Measurements from ENCODE around the gene KAZN. TPM values are rescaled to one million over a fixed set of nuclear protein-coding genes. Genes with fewer than 3 reads are reported as not detected.
A peak's percentile ranks its signal among the peaks of the same experiment; 100 is the strongest.

KAZN gene
- total RNA-seq, 1 experiment from 2014 or later, result 7.7 TPM

DNA sequence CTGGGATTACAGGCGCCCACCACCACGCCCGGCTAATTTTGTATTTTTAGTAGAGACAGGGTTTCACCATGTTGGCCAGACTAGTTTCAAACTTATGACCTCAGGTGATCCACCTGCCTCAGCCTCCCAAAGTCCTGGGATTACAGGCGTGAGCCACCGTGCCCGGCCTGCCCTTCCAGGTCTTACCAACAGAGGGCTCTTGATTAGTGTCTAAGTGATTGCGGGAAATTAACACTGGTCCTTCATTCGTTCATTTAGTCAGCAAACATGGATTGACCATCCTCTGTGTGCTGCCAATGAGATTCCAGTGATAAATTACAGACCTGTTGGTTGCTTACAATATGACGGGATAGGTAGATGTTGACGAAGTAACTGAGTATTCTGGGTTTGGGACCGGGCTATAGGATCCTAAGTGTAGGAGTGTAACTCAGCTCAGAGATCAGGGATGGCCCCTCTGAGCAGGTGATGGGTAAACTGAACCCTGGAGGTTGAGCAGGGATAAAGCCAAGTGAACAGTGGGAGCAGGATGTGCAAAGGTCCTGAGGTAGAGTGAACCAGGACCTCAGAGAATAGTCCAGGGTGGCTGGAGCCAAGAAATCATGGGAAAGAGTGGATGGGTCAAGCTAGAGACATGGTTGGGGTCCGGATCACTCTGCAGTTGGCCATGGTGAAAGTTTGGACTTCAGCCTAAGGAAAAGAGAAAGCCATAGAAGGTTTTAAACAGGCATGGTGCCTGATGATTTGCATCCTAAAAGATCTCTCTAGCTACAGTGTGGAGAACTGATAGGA is 171.2 kb downstream of the KAZN start:
- no peak for DNase-seq (ENCODE audit: low read depth)

DNA sequence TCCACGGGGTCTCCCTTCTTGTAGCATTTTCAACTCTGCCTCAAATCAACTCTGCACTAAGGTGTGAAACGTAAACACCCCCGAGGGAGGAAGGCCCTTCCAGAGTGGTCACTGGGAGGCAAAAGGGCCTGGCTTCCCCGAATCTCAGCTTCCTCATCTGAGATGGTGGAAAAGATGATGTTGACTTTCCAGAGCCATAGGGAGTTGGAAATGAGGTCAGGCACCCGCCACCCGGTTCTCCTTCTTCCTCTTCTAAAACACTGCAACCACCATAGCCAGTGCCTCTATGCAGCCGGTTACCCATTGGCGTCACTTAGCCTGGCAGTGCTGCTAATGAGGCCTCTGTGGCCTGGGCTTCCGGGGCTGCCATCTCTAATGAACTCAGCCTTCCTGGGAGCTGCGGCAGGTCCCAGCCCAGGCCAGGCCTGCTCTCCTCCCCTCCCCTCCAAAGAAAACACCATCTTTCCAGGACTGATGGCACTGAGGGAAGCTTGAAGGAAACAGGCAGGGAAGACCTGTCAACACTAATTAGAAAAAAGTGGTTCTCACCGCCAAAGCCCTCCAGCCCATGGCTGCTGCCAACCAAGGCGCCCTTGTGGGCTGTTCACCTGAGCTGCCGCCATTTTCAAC is 175.0 kb downstream of the KAZN start:
- DNase-seq (ENCODE audit: low read depth), result no peak

DNA sequence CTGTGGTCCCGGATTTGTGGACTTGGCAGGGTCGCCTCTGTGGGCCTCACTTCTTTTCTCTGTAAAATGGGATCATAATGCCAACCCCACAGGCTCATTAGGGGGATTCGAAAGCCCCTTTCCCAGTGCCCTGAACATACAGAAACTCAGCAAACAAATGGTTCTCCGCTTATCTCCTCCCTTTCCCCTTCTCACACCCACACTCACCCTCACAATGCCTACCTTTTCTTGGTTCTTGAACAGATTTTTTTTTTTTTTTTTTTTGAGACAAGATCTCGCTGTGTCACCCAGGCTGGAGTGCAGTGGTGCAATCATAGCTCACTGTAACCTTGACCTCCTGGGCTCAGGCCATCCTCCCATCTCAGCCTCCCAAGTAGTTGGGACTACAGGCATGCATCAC is 175.7 kb downstream of the KAZN start:
- DNase-seq (ENCODE audit: low read depth), result no peak

DNA sequence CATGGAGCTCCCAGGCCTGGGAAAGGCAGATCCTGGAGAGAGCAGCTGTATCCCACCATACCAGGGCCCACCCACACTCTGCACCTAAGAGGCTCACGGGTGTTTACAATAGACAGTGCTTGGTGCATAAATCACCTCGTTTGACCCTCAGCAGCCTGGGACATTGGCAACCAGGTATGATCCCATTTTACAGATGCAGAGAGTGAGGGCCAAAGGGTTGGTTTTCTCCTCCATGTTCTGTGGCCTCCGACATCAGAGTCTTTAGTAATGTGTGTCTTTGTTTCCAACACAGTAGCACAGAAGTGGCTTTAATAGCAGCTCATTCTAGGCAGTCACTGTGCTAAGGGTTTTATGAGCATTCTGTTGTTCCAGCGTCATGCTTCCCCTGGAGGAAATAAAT is 176.5 kb downstream of the KAZN start:
- no peak for DNase-seq (ENCODE audit: low read depth)

DNA sequence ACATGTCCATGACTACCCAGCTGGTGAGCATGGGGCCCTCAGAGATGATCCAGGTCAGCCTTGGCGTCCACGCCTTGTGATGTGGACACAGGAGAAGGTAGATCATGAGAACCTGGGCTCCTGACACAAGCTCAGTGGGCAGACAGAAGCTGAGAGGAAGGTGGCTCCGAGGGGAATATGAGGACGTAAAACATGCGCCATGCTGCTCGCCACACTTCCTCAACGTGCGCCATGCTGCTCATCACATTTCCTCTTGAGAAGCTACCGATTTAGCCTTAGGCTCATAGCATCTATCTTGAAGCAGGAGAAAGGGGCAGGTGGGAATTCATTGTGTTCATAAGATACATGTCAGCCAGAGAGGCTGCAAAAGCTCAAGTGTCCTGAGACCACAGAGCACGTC is 176.9 kb downstream of the KAZN start:
- no peak for DNase-seq (ENCODE audit: low read depth)

DNA sequence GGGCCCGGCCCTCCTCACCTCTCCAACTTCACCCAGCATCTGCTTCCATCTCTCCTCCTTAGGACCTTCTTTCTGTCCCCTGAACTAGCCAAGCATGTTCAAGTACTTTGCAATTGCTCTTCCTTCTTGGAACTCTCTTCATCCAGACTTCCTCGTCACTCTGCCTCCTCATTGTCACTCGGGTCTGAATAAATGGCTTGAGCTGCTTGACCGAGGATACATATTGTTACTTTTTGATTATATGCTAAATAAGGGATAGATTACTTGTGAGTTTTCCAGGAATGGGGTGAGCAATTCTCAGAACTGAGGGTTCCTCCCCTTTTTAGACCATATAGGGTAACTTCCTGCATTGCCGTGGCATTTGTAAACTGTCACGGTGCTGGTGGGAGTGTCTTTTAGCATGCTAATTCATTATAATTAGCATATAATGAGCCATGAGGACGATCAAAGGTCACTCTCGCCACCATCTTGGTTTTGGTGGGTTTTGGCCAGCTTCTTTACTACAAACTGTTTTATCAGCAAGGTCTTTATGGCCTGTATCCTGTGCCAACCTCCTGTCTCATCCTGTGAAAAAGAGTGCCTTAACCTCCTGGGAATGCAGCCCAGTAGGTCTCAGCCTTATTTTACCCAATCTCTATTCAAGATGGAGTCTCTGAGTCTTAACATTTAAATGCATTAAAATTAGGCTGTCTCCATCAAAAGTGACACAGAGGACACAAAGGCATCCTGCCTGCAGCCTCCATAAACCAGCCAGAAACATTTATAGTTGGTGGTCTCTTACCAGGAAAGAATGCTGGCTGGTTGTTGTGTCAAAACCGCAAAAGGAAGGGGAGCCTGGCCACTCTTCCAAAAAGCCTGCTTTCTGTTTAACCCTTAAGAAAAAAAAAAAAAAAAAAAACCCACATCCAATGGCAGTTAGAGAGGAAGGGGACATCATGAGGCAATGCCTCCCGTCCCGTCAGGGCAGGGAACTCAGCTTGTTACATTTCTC is 179.3 kb downstream of the KAZN start:
- no peak for DNase-seq (ENCODE audit: low read depth)

DNA sequence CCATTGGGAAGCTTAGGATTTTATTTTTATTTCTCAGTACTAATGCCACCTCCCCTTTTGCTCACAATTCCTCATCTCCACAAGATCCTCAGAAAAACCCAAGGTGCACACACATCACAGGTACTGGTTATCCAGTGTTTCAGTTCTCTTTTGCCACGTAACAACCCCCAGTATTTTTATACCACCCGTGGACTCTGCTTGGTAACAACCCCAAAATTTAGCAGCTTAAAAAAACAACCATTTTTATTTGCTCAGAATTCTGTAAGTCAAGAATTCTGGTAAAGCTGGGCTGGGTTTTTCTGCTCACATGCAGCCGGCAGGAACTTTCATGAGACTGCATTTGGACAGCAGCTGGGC is 180.0 kb downstream of the KAZN start:
- DNase-seq (ENCODE audit: low read depth), result no peak

DNA sequence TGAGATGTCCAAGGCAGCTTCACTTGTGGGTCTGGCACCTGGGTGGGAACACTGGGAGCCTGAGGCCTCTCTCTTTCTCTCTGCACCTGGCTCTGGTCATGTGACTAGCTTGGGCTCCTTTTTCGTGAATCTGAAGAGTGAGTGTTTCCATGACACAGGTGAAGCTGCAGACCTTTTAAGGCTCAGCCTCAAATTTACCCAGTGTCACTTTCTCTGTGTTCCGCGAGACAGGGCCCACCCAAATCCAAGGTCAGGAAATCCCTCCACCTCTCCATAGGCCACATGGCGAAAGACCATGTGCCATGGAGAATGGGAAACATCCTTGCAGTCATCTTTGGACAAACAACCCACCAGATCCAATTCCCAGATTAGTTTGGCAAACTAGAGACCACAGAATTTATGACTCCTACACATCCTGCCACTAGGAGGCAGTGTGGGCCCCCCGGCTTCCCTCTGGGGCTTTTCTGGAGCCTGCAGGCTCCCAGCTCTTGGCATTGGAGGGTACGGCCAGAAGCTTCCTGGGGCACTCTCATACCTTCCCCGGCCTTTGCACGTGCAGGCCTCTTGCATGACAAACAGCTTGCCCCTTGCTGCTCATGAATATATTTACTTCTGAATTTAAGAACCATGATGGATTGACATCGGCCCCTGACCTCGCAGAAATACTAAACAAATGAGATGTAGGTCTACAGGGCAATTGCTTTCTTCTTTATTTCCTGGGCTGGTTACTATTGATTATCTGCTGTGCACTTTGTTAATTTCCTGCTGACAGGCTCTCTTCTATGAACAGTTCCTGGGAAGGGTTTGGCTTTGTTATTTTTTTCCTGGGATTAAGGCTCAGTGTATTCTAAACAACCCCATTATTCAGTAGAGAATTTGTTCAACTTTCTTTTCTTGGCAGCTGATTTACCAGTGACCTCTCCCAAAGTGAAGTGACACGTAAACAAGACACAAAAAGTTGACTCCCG is 180.7 kb downstream of the KAZN start:
- peak; percentile 8 for DNase-seq (ENCODE audit: low read depth)

DNA sequence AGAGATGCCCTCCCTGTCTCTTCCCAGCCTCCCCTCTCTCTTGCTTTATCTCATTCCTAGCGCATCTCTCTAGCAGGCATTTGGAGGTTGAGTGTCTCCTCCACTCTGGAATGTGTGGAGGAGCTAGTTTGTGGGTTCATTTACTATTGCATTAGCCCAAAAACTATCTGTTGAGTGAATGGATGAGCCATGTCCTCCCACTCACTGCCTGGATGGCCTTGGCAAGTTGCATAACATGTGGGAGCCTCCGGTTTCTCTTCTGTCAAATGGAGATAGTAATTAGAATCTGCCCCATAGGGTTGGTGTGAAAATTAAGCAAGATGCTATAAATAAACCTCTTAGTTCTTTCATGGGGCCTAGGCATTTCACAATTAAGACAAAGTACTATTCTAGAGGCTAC is 181.8 kb downstream of the KAZN start:
- DNase-seq (ENCODE audit: low read depth), result no peak

DNA sequence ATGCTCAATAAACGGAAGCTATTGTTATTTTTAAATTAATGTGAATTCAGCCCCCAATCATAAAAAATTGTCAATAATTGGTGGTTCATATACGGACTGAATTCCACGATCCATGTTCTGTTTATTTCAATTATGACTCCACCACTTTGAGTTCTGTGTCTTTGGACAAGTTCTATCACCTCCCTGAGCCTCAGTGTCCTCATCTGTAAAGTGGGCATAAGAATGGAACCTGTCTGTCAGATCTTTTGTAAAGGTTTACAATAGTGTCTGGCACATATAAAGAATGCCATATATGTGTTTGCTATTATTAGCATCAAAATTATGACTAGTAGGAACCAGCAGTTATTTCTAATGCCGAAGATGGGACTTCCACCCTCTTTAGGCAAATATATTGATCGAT is 183.3 kb downstream of the KAZN start:
- DNase-seq (ENCODE audit: low read depth), result no peak

DNA sequence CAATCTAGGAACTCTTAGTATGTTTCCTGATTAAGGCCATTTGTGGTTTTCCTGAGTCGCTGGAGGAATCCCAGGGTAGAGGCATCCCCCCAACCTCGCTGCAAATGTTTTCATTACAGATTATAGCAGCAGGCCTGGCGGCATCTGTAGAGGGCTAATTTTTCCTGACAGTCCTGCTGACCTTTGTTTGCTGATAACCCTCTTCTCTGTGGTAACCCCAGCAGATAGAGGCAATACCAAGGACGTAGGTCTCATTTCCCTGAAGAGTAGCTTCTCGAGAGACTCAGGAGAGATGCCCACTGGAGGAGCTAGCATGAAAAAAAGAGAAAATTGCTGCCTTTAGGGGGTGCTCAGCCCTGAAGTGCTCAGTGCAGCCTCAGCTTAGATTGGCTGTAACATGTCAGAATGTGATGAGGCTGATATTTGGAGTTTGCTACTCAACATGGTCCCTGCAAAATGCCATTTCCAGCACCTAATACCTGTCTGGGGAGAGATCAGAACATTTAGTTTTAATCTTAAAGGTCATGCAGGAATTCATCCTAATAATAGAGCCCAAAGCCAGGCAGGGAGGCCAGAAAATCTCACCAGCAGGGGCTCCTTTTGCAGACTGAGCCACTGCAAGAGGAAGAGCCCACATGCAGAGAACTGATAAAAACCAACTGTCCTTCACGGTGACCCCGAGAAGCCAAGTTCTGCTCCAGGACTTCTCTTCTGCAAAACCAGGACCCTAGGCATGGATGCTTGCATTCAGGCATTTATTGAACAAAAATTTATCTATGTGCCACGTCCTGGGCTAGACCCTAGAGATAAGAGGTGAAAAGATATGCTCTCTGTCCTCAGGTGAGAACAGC is 184.5 kb downstream of the KAZN start:
- DNase-seq (ENCODE audit: low read depth), result no peak

DNA sequence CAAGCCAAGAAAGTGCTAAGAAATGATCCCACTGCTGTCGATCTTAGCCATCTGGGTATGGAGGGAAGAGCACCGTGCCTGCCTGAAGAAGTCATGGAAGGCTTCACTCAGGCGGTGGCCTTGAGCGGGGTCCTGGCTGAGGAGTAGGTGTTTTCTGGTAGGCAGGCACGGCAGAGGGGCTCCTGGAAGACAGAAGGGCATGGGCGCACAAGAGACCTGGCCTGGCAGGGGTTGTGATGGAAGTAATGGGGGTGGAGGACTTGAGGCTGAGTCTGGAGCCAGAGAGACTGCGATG is 185.1 kb downstream of the KAZN start:
- no peak for DNase-seq (ENCODE audit: low read depth)

DNA sequence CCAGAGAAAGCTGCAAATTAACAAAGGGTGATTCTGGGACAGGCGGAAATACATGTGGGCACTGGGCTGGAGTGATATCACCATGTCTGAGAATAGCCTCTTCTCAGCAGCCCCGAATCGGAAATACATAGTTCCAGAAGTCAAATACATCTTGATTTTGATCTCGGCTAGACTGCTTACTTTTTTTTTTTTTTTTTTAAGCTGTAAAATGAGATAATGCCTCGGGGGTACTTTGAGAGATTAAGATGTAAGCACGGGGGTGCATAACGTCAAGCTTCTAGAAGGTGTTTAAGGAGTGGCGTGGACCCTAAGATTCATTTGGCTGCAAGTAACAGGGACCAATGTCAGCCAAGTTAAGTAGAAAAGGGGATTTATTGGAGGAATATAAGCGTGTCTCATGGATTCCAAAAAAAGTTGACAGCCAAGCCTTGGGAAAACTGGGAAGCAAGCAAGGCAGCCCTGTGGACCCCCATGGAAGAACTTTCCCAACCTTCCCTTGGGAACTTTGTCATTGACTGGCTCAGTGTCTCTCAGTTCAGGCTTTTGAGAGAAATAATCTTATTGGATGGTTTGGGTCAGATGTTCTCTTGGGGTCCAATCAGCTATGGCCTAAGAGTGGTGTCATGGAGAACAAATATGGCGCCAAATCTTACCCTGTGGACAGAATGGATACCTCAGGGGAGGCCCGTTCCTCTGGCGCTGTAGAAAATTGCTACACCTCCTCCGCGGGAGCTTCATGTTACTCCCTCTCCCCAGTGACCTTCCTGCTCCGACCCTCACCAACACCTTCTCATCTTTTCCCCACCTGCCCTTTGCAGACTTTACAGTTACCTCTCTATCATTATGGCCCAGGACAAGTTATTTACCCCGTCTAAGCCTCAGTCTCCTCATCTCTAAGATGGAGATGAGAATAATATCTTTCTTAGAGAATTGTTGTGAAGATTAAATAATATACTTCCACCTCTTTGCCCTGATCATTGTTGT is 186.6 kb downstream of the KAZN start:
- no peak for DNase-seq (ENCODE audit: low read depth)

DNA sequence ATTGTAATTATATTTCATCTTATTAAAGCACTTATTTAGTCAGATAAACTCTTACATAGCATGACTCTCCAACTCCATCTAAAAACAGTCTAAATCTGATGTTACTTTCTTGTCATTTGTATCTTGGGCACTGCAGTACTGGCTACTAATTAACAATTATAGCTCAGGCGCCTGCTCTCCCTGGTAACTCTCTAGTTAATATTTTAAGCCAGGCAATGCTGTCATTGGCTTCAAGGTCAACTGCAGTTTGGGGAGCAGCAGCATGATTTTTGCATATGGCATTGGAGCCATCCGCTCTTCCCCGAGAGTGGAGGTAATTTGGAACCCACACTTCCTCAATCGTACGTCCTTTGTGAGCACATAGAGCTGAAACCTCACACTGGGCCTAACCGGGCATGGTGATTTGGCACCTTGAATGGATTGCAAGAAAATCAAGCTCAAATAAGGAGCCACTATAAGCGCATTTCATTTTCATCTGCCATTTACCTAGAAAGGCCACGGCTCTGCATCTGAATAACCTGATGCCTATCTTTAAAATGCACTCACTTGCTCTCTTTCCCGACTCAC is 187.7 kb downstream of the KAZN start:
- DNase-seq (ENCODE audit: low read depth), result no peak

DNA sequence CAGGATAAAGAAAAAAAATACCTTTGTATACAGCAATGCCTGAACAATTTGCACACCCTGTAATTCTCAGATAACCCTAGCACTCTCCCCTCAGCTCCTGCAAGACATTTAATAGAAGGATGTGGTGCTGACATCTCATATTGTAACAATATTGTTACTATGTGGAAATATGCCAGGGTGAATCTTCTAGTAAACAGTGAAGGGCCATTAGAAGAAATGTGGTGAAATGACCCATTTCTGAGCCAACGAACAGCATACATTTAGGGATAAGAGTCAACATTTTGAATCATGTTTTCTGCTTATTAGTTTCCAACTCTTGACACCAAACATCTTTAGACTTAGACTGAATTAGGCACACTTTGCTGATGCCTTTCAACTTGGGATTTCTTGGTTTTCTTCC is 188.2 kb downstream of the KAZN start:
- no peak for DNase-seq (ENCODE audit: low read depth)

DNA sequence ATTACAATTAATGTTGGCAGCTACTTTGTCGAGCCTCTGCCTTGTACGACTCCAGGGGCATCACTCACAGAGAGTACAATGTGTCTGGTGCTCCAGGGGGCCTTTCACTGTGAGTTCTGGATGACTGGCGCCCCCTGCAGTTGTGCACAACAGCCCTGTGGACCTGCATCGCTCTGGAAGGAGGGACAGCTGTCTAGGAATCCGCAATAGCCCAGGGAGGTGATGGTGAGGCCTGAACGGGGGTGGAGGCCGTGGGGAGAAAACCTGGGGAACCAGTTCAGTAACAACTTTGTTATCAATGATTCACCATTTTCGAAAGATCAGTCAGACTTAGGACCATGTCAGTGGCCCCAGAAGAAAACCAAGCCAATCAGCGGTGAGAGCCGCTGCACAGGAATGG is 189.1 kb downstream of the KAZN start:
- DNase-seq (ENCODE audit: low read depth), result no peak

DNA sequence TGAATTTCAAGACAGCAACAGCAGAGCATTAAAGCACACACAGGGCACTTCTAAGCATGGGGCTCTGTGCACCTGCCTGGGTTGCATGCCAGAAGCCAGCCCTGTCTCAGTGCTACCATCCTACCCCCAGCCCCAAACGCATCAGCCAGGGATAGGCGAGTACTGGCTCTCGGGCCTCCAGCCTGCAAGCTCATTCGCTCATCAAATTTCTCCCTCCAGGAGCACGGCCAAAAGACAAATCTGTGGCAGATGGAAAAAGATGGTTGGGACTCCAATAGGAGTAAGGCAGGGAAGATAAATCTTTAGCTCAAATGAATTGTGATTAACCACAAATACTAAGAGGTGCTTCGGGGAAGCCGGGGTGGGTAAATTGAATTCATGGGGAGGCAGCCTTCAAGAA is 189.6 kb downstream of the KAZN start:
- DNase-seq (ENCODE audit: low read depth), result no peak

DNA sequence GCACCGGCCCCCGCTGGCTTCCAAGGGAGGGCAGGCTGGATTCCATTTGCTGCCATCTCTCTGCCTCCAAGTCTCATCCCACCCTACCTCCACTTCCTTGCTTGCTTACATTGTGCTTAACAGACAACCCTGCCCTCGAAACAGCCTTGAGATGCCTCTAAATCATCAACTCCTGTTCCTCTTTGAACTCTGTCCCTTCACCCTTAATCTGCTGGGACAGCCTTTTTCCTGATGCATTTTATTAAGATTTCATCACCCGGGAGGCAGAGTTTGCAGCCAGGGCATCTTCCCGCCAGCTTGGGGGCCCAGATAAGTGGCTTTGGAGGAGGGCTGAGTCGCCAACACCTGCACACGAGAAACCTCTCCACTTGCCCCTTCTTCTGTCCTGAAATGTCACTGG is 192.5 kb downstream of the KAZN start:
- no peak for DNase-seq (ENCODE audit: low read depth)

DNA sequence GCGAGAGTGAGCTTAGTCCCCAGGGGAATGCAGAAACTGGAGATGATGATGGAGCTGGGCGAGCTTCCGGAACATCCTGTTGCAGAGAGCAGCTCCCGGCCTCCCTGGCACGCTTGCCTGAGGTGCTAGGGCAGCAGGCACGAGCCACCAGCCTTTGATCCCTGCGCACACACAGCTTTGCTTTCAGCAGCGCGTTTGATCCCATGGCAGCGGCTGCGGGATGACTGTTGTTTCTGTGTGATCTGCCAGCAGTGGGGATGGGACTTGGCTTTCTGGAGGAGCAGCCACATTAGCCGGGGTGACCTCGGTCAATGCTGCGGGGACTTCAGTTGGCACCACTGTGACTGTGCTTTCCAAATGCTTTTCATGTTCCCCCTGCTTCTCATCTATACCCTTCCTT is 193.2 kb downstream of the KAZN start:
- DNase-seq (ENCODE audit: low read depth), result no peak
